HG02759 (cell line): ENCODE measurements around the gene GRIK1.
"Not testable (repeated sequence)": the region's sequence is repeated elsewhere in the genome, so short reads cannot be mapped to it uniquely, and the experiment has no call there.

Experiments
- ATAC-seq: cut with Tn5 transposase; IDR thresholded peaks from one replicate; pipeline ENCODE4 v1.9.1; 2021; ENCODE audit warnings: mild to moderate bottlenecking, moderate library complexity; ENCODE audit not compliant: unreplicated experiment

Gene GRIK1

DNA sequence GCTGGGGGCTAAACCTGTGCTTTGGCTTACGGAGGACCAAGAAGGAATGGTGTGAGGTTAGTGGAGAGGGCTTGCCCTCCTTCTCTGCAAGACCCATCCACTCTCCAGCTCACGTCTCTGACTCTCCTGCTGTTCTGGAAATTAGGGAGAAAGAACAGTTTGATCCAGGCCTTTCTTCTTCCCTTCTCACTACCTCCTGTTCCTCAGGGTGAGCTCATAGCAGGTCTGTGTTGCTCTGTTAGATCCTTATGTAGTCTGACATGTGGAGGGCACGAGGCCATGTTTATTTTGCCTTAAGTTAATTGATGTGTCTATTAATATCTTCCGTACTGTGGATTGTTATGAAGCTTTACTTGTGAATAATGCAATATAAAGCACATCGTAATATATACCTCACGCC lies 315.0 kb downstream of the GRIK1 start:
- ATAC-seq, result no peak

- ATAC-seq, result no peak
Observed at GRCh38 chr21:29621525-29621924, 318.3 kb downstream of the GRIK1 start.

DNA sequence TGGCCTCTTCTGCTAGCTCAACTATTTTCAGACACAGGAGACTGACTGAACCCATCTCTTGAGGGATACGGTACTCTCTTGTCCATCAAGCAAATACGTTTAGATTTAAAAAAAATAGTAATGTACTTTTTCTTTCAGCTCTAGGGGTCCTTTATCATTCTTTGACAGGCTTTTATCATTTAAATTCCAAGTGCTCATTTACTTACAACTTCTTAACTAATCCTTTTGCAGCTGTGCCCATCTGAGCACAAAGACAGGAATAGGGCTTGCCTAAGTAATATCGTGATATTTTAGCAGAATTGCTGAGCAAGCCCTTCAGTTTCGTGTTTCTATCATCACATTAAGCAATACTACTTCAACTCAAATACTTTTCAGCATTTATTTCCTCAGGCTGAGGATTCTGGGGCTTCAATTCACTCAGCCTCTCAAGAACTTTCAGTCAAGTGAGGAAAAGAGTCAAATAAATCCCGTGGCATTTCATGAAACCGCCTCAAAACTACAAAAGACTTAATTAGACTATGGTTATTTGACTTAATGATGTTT lies 323.5 kb downstream of the GRIK1 start:
- ATAC-seq, result no peak

DNA sequence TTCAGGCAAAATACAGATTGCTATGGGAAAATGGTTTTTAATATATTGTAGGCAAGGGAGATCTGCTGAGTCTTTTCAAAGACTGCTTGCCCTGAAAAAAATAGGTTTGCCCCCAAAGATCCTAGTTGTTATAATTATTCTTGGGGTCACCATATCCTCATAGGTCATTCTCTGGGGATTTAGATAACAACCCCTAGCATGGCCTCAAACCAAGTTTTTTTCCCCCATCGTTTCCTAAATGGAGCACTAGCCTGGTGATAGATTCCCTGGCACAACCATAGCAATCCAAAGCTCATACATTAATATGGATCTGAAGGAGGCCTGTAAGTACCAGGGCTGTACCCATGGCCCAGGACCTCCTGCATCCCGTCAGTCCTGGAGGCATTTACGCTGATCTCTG lies 325.9 kb downstream of the GRIK1 start:
- no peak for ATAC-seq

GRCh38 chr21:29613021-29613420 lies 326.8 kb downstream of the GRIK1 start:
- ATAC-seq, result no peak

- ATAC-seq, result no peak
Observed at GRCh38 chr21:29610779-29611360, 328.9 kb downstream of the GRIK1 start.

GRCh38 chr21:29606613-29607012 lies 333.2 kb downstream of the GRIK1 start:
- ATAC-seq, result no peak

- not testable (repeated sequence) for ATAC-seq
Observed at GRCh38 chr21:29605219-29605618, 334.6 kb downstream of the GRIK1 start.

DNA sequence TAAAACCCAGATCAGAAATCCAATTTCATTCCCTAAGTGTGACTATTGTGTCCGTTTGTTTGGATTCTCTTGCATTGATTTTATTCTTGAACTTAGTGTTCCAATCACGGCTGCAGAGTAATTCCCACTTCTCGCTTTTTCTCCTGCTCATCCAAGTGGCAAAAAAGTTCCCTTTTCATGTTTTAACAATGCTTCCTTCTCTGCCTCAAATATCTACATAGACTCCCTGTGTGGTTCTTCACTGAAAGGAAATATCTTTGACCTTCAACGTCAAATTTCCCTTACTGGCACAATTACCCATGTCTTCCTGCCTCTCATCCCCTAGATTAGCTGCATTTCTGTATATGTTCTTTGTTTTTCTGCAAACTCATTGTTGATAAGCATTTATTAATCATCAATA lies 335.7 kb downstream of the GRIK1 start:
- no peak for ATAC-seq

DNA sequence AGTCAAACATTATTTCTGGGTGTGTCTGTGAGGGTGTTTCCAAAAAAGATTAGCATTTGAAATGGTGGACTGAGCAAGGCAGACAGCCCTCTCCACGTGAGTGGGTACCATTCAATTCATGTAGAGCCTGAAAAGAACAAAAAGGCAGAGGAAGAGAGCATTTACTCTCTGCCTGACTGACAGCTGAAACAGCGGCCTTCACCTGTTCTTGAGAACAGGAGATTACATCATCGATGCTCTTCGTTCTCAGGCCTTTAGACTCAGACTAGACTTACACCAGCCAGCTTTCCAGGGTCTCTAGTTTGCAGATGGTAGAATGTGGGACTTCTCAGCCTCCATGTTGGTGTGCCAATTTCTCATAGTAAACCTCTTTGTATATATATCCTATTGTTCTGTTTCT lies 338.7 kb downstream of the GRIK1 start:
- ATAC-seq, result no peak

GRCh38 chr21:29586696-29587095 lies 353.1 kb downstream of the GRIK1 start:
- ATAC-seq, result no peak

DNA sequence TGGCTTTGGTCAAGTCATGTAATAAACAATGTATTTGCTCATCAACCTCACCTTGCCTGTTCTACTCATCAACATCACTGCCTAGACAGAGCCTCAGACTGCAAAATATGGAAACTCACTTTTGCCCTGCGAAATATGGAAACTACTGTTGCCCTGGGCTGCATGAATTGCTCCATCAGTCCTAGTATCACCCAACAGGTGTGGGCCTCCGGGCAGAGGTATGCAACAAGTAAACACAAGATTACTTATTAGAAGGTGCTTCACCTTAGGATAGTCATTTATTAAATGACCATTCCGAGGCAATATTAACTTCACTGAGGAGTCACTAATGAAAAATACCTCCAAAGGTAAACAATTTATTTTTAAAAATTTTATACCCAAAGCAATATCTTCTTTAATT lies 354.3 kb downstream of the GRIK1 start:
- ATAC-seq, result no peak

GRCh38 chr21:29583424-29583924 lies 356.3 kb downstream of the GRIK1 start:
- ATAC-seq, result no peak

GRCh38 chr21:29582855-29583254 lies 356.9 kb downstream of the GRIK1 start:
- no peak for ATAC-seq

DNA sequence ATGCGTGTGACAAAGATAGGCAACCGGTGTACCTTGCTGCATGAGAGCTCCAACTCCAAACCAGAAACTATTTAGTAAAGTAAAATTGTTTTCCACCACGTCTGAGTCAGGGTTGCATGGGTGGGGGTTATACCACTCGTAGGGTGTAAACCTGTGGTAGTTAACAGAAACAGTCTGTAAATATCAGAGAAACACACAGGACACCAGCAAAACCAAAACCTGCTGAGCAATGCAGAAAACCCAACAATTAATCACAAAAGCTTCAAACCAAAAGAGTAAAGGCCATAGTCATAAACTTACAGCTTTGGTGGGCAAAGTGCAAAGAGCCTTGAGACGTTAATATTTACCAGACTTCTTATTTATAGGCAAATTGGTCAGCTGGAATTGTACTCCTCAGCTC lies 358.4 kb downstream of the GRIK1 start:
- no peak for ATAC-seq

DNA sequence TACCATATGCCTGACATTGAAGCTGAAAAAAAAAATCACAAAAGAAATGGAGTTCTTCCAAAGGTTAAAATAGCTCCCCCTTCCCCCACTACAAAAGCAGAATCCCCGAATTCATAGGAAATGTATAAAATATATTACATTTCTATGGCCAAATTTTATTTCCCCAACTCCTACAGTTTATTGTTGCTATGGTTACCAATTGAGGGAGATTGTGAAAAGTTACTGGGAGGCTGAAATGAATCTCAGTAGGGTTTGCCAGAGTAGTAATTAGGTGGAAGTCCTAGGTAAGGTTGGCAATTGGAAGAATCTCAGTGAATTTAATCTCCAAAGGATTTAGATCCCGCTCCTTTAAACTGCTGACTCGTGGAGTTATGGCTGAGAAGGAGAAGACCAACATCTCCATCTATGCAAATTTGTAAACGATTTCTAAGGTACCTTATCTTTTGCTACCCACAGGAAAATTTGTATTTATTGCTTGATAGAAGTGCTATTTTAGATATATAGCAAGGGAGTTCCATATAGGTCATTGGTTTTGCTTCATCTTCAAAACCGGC lies 359.0 kb downstream of the GRIK1 start:
- no peak for ATAC-seq

DNA sequence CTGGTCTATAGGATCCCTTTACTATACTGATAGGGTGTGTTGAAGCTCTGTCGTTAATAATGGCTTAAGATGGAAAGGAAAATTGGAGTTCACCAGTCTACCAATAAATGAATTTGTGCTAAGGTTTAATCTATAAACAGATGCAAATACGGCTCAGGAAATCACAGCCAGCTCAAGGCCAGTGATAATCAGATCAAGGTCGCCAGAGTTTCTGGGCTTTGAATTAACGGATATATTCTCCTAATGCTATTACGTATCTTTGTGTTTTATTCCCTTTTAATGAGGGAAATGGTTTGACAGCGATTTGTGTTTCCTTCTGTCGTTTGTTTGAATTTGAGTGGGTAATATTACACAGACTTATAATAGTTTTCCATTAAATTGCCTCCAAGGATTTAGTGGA lies 361.5 kb downstream of the GRIK1 start:
- ATAC-seq, result no peak

DNA sequence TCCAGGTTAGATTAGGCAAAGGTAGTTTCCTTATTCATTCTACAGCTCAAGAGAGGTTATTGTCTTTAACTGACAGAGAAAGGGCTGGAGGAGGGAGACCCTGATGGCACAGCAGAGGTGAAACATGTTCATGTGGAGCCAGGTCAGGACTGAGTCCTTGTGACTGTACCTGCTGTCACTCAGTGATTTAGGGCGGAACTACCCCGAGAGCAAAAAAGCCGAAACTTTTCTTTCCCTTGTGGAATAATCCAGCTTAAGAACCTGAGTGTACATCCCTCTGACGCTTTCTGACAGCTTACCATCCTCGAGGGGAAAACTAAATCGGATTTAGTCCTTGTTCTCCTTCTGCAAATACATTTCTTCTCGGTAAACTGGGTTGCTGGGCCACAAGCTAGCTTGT lies 367.8 kb downstream of the GRIK1 start:
- no peak for ATAC-seq

GRCh38 chr21:29568020-29568697 lies 371.6 kb downstream of the GRIK1 start:
- no peak for ATAC-seq

GRCh38 chr21:29557931-29558725 lies 381.7 kb downstream of the GRIK1 start:
- no peak for ATAC-seq

DNA sequence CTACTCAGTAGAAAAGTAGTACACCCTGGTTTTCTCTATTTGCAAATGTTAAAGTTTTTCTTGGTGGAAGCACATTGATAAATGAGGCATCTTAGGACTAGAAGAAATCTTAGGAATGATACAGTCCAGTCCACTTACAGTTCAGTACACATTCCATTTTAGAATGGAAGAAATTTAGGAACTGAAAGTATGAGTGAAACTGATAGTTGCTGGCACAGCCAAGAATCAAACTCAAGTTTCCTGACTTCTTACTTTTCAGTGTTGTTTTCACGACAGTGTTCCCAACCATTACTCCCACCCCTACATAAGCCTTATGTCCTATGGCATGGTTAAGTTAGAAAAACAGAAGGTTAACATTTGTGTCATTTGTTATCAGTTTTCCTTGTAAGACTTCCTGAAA lies 382.6 kb downstream of the GRIK1 start:
- ATAC-seq, result no peak
